ENCODE results near the gene EIF4B.

EIF4B gene

DNA sequence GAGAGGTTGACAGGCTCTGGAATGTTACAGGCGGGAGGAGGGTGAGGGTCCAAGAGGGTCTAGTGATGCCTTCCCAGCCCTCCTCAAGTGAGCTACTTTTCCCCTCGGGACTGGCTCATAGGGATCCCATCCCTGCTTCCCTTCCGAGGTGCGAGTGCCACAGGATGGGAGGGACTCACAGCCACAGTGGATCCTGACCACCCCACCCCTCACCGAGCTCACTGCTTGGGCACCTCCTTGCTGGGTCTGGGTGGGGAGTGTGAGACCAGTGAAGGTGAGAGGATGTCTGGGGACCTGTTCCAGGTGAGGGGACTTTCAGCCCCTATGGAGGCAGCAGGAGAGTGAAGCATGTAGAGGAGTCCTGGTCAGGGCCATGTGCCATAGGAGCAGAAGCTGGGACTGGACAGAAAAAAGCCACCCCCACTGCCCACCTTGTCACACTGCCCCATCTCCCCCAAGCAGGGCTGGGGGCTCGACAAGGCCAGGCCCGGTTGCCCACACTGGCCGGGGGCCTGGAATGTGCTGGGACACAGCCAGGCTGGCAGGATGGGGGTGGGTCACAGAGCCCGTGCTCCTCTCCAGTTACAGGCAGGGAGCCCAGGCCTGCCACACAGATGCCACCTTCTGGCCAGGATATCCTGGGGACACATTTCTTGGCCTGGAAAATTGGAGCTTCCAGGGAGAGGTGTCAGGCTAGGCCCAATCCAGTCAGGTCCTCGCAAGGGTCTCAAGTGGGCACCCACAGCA, 42.0 kb downstream of the EIF4B start:
- no peak for FAIRE-seq

DNA sequence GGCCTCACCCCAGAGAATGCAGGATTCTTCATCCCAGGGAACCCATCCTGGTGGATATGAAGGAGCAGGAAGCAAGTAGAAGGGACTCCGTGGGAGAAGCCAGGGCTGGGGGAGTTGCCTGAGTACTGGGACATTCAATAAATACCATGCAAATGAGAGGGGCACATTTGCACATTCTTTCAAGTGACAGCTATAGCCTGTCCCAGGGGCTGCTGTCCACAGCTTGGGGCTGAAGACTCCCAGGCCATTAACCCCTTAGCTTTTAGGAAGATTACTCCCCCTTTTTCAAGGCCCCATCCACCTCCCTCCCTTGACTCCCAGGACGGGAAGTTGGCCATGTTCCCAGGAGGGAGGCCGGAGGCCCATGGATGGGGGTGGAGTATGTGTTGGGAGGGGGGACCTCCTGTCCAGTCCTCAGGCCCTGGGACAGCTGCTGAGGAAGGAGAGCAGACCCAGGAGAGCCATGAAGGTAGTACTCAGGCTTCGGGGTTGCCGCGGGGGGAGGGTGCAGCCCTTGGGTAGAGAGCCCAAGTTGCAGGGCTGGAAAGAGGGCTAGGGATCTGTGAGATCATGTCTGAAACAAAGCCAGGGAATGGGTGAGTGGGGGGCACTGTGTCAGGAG, 42.6 kb downstream of the EIF4B start:
- no peak for FAIRE-seq

DNA sequence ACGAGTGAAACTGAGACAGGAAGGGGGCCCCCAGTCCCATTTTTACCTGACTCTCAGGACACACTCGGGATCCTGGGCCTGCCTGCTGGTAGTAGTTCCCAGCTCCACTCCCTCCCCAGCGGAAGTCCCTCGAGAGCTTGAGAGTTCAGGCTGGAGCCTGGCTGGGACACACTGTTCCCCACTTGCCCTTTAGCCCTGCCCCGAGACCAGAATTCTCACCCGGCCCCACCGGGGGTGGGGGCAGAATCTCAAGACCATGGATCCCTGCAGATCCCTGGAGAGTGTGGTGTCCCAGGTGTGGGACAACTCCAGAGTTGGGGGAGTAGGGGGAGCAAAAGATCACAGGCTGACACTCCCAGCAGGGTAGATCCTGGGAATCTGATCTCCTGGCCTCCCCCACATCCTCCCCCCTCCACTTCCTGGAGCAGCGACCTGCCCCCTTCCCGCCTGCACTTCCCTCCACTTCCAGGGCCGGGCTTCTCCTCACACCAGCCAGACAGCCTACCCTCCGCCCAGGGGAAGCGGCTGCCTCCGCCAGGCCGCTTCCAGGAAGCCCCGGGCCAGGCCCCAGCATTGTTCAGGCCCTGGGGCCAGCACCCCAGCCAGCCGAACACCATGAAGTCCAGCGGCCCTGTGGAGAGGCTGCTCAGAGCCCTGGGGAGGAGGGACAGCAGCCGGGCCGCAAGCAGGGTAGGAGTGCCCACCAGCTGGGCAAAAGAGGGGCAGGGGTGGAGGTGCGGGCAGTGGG, 43.5 kb downstream of the EIF4B start, which contains the start of gene TNS2:
TSS of gene TNS2 (plus strand) at position 495 of the 748 bp plus-strand sequence. CDS start at position 616, 121 bp downstream.
- FAIRE-seq, result no peak

DNA sequence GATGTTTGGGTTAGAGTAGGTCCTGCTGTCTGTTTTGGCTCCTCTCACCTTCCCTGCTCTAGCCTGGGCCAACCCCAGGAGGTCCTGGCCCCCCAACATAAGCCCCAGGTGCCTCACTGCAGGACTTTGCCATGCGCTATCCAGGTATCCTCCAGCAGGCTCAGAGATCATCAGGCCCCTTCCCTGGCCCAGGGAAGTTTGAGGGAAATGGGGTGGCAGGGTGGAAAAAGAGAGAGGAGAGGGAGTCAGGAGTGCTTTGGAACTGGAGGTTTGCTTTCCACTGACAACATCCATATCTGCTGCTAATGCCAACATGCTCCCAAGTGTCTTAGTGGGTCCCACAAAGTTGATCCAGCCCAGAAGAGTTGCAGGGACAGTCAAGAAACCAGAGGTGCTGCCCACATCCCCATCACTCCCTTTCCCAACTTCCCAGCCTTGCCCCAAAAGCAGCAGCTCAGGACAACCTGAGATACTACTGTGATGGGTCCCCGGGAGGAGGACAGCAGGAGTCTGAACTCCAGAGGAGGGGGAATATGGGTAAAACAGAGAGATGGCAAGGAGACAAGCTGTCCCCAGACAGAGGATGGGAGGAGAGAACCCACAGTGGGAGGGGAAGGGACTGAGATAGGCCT, 44.3 kb downstream of the EIF4B start:
- FAIRE-seq, result no peak

DNA sequence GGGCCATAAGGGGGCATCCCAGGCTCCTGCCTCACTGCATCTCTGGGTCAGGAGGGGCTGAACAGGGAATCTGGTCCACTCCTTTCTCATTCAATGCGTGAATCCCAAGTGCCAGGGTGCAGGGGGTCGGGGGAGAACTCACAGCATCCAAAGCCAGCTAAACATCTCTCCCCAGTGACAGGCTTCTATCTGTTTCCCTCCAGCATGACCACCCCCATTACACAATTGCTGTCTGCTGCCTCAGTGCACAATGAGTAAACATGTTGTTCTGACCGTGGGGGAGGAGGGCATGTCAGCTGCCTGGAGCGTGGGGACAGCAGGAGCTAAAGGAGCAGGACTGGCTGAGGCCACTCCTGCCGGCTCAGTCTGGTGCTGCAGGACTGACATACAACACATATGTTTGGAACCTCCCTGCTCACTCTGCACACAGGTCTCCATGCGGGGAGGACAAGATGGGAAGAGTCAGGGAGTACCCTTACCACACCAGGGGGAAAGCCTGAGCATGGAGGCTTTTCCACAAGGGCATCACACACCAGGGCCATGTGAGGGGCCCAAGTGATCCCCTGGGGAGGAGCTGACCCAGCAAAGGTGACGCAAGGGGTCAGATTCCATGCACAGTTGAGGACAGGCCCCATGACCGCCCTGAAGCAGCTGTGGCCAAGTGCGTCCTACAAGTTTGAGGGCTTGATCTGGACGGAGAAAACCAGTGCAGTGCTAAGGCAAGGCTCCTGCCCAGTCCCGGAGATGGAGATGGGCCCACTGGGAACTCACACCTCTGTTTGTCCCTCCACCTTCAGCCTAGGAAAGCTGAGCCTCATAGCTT, 45.0 kb downstream of the EIF4B start:
- FAIRE-seq, result no peak

DNA sequence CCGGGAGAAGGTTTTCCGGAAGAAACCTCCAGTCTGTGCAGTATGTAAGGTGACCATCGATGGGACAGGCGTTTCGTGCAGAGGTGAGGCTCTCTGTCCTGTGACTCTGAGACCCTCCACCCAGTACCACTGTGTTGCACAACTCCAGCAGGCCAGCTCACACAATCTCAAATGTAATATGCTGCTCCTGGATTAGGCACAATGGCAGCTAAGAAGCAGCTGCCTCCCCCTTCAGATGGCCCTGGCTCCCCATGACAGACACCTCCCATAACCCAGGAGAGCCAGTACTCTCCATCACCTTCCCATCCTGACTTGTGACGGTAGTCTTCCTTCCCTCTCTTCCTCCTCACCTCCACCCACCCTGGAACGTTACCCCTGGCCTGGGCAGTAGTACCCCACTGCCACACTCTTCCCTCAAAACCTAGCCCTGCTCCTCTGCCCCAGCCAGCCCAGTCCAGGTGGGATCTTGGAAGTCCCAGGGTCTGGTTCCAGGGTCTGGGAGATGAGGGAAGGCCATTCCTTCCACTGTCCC, 45.7 kb downstream of the EIF4B start:
- no peak for FAIRE-seq

DNA sequence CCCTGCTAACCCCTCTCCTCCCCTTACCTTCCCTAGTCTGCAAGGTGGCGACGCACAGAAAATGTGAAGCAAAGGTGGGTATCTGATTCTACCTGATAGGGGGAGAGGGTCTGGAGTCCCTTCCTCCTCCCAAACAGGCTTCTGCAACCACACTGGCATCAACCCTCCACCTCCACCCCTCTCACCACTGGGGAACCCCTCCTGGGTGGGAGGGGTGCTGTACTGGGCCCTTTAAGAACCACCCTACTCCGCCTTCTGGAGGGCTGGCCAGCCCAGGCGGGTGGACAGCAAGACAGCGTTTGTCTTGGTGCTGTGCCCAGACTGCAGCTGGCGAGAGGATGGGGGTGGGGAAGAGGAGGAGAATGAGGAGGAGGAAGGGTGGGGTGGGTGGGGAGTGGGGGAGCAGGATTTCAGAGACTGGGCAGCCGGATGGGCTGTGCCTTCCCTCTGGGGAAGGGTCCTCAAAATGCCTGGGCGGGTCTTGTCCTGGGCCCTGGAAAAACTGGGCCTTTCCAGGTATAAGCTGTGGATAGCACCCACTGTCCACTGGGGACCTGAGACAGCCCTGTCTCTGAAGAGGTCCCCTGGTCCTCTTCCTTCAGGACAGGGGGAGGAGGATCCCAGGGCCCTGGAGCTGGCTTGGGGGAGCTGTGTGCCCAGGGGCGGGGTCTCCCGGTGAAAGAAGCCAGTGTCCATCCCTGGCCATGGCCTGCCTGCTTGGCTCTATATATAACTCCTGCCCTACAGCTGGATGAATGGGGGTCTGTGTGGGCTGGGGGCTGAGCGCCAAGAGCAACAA, 46.4 kb downstream of the EIF4B start:
- FAIRE-seq, result no peak

DNA sequence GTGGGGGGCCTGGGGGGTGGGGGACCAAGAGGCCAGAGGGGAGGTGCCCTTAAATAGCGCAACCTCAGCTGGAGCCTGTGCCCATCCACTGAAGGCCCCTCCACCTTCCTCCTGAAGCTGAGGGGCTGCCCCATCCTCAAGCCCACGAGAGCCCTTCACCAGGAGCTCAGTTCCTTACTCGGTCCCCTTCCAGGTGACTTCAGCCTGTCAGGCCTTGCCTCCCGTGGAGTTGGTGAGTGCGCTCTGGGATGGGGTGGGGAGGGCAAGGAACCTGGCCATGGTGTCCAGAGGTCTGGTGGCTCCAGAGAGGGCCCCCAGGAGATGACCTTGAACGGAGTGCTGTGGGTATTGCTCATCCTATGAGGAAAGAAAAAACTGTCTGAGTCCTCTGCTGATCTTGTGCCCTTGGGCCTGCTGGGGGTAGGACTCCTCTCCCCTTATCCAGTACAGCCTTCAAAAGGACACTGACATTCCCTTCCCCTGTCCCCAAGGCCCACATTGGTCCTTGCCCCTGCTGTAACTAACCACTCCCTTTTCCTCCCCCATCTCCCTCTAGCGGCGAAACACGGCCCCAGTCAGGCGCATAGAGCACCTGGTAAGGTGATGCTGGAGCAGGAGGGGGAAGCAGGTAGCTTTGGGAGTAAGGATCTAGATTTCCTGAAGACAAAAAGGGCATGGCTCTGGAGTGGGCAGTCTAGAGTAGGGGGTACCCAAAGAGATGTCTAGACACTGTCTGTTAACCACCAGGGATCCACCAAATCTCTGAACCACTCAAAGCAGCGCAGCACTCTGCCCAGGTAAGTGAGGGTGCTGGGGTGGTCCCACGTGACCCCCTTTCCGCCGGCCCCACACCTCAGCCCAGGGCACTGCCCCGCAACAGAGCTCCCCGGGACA, 47.2 kb downstream of the EIF4B start:
- FAIRE-seq, result no peak

DNA sequence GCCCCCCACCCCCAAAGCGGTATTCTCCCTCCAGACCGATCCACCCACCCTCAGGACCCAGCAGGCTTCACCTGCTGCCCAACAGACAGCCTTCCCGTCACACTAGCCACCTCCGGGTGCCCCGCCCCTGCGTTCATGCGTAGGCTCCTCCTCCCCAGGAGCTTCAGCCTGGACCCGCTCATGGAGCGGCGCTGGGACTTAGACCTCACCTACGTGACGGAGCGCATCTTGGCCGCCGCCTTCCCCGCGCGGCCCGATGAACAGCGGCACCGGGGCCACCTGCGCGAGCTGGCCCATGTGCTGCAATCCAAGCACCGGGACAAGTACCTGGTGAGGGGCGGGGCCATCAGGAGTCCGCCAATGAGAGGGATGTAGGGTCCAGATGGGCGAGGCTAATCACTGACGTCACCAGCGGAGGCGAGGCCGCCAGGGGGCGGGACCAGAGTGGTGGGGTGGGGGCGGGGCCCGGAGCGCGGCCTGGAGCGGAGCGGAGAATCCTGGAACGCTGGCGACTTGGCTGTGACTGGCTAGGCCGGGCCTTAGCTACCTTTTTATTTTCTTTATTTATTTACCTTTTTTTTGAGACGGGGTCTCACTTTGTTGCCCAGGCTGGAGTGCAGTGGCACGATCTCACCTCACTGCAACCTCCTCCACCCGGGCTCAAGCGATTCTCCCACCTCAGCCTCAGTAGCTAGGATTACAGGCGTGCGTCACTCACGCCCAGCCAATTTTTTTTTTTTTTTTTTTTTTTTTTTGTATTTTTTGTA, 48.0 kb downstream of the EIF4B start:
- no peak for FAIRE-seq

DNA sequence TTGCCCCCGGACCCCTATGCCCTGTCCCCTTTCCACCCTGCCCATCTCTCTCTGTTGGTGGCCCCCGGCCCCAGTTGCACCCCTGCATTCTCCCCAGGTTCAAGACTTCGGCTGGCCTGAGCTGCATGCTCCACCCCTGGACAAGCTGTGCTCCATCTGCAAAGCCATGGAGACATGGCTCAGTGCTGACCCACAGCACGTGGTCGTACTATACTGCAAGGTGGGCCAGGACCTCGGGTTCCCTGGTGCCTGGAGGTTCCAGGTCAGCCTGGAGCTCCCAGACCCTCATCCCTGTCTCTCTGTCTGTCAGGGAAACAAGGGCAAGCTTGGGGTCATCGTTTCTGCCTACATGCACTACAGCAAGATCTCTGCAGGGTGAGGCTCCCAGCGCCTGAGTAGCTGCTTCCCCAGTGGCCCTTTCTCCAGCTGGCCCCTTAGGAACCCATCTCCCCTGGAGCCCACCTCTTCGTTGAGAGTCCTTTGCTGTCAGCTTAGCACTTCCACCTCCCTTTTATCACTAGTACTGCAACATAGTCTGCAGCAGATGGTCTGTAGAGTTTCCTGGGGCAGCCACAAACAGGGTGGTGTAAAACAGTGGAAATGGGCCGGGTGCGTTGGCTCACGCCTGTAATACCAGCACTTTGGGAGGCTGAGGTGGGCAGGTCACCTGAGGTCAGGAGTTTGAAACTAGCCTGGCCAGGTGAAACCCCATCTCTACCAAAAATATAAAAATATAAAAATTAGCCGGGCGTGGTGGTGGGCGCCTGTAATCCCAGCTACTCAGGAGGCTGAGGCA, 49.4 kb downstream of the EIF4B start:
- no peak for FAIRE-seq

DNA sequence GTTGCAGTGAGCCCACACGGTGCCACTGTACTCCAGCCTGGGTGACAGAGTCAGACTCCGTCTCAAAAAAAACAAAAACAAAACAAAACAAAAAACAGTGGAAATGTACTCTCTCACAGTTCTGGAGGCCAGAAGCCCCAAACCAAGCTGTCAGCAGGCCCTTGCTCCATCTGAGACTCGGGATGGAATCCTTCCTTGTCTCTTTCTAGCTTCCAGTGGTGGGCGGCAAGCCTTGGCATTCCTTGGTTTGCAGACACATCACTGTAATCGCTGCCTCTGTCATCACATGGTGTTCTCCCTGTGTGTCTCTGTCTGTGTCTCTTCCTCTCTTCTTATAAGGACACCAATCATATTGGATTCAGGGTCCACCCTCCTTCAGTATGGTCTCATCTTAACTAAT, 50.0 kb downstream of the EIF4B start:
- no peak for FAIRE-seq

DNA sequence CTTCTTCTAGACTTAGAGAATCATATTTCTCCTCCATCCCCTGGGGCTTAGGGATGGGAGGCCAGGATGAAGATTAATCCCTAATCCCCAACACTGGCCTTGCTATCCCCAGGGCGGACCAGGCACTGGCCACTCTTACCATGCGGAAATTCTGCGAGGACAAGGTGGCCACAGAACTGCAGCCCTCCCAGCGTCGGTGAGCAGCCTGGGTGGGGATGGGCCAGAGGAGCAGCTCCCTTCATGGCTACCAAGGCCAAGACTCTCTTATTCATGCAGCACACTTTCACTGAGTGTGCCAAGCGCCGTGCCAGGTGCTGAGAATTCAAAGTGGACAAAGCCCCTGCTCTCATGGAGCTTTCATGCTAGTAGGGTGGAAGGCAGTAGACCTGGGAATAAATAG, 50.6 kb downstream of the EIF4B start:
- no peak for FAIRE-seq

DNA sequence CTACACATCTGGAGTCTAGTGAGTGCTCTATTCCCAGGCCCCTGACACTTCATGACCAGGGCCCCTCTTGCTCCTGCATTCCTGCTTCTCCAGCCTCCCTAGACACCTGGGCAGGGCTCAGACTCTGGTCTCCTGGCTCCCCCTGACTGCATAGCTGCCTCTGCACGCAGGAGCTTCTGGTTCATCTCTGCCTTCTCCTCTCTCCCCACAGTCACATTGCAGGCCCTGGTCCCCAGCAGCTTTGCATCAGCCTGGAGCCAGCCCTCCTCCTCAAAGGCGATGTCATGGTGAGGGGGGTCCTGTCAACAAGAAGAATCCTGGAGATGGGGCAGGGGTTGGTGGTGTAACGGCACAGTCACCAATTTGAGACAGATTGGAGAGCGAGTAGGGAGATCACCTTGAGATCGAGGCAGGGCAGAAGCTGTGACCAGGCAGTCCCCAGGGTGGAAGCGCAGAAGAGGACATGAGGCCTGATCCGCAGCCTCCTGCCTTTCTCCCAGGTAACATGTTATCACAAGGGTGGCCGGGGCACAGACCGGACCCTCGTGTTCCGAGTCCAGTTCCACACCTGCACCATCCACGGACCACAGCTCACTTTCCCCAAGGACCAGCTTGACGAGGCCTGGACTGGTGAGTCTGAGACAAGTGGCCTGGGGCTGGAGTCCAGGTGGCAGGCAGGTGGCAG, 51.7 kb downstream of the EIF4B start:
- FAIRE-seq, result no peak

DNA sequence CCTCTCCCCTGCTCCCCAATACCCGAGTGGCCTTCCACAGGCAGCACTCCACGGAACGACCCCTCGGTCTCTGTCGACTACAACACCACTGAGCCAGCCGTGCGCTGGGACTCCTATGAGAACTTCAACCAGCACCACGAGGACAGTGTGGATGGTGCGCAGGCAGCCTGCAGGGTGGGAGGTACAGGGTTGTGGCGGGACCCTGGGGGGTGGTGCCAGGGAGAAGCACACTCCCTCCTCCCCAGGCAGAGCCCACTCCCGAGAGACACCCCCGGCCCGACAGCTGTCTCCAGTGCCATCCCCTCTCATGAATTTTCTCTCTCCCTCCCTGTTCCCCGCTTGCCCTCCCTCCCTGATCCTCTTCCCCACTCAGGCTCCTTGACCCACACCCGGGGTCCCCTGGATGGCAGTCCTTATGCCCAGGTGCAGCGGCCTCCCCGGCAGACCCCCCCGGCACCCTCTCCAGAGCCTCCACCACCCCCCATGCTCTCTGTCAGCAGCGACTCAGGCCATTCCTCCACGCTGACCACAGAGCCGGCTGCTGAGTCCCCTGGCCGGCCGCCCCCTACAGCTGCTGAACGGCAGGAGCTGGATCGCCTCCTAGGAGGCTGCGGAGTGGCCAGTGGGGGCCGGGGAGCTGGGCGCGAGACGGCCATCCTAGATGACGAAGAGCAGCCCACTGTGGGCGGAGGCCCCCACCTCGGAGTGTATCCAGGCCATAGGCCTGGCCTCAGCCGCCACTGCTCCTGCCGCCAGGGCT, 52.6 kb downstream of the EIF4B start:
- FAIRE-seq, result no peak

DNA sequence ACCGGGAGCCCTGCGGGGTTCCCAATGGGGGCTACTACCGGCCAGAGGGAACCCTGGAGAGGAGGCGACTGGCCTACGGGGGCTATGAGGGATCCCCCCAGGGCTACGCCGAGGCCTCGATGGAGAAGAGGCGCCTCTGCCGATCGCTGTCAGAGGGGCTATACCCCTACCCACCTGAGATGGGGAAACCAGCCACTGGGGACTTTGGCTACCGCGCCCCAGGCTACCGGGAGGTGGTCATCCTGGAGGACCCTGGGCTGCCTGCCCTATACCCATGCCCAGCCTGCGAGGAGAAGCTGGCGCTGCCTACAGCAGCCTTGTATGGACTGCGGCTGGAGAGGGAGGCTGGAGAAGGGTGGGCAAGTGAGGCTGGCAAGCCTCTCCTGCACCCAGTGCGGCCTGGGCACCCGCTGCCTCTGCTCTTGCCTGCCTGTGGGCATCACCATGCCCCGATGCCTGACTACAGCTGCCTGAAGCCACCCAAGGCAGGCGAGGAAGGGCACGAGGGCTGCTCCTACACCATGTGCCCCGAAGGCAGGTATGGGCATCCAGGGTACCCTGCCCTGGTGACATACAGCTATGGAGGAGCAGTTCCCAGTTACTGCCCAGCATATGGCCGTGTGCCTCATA, 53.3 kb downstream of the EIF4B start:
- FAIRE-seq, result no peak

DNA sequence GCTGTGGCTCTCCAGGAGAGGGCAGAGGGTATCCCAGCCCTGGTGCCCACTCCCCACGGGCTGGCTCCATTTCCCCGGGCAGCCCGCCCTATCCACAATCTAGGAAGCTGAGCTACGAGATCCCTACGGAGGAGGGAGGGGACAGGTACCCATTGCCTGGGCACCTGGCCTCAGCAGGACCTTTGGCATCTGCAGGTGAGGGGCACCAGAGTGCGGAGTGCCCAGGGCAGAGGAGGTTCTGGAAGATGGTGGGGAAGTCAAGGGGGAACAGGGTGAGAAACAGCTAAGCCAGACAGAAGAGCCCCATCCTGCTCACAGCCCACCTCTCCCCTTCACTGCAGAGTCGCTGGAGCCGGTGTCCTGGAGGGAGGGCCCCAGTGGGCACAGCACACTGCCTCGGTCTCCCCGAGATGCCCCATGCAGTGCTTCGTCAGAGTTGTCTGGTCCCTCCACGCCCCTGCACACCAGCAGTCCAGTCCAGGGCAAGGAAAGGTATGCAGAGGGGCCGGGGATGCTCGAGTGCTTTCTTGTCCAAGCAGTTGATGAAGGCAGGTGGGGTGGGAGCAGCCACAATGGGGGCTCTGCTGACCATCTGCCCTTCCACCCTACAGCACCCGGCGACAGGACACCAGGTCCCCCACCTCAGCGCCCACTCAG, 53.9 kb downstream of the EIF4B start:
- no peak for FAIRE-seq
